Caki2 (cell line): ENCODE data around the gene SGO2. TPM values are rescaled to one million over a fixed set of nuclear protein-coding genes. Genes with fewer than 3 reads are reported as not detected.
"Not testable (repeated sequence)": the region's sequence is repeated elsewhere in the genome, so short reads cannot be mapped to it uniquely, and the experiment has no call there.

Source experiments
- DNase-seq: peaks from one replicate; pipeline ENCODE4 v3.0.0-alpha.2; 2015; ENCODE audit warnings: low read depth
- in situ Hi-C: cut with HindIII; loops from 2 replicates; pipeline ENCODE4 v1.10.0; 2016; ENCODE audit warnings: low sequenced_read_pairs, low pct_unique_long_range_greater_than_20kb, mixed read lengths
- total RNA-seq: library from RNA; depleted of rRNA; stranded (reverse); fragments of >200 nt; shearing (Covaris generic); gene quantifications from 2 replicates; pipeline ENCODE4 v1.2.3, GENCODE V29; 2014; ENCODE audit warnings: low replicate concordance; rRNA removed

Gene SGO2
- total RNA-seq, 1 experiment from 2014 or later, result 7.1 TPM

DNA sequence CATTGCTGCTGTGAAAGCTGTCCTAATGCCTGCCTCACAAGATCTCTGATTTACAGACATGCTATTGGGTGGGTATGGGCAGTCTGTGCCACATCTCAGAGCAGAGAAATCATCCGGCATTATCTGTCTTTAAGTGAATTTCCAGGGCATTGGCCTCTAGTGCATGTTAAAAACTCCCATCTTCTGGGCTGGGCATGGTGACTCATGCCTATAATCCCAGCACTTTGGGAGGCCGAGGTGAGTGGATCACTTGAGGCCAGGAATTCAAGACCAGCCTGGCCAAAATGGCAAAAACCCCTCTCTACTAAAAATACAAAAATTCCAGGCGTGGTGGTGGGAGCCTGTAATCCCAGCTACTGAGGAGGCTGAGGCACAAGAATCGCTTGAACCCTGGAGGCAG lies 102.5 kb downstream of the SGO2 start:
- in situ Hi-C loops, DNase-seq: not testable (repeated sequence)

DNA sequence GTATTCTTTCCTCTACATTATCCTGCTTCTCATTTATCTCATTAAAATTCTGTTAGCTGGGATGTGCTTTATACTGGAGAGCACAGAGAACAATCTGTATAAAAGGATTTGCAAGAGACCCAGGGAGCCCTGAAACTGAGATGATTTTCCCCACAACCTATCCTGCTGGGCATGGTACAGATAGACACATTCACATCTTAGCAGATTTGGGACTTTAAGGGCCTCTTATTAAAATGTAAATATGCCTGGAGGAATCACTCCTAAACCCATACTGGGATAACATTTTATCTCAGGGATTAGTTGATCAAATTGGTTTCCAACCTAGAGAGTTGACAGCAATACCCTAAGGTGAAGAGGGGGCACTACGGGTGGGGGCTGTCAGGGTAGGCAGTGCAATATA lies 105.3 kb downstream of the SGO2 start:
- DNase-seq, result no peak
- in situ Hi-C loops, result no loop called here

Other genes starting within 250 kb of the SGO2 start
- gene SPATS2L, start 219.5 kb upstream of the SGO2 start, total RNA-seq, result 11.9 and 34.6 TPM in 2 replicates
- gene KCTD18, start 16.1 kb upstream of the SGO2 start, total RNA-seq, result 26.4 and 27.8 TPM in 2 replicates
- 0.14 TPM in 1 of 2 replicates, not detected in the other for gene AOX1, start 59.8 kb downstream of the SGO2 start, total RNA-seq